Activated CD4-positive, alpha-beta T cell treated with anti-CD3 and anti-CD28 coated beads, Interleukin-2, amount 10 ng/mL, durations not matched to agents 24 days and 14 days (primary cell): ENCODE measurements around the gene SLC13A2. TPM values are rescaled to one million over a fixed set of nuclear protein-coding genes. Genes with fewer than 3 reads are reported as not detected.
A peak's percentile ranks its signal among the peaks of the same experiment; 100 is the strongest.
"Not testable (repeated sequence)": the region's sequence is repeated elsewhere in the genome, so short reads cannot be mapped to it uniquely, and the experiment has no call there.

ENCODE experiments used
- DNase-seq: peaks from one replicate; pipeline ENCODE4 v3.0.0; 2022
- H3K27ac Mint-ChIP-seq: one replicate; pipeline ENCODE4 v1.8.0; 2022; ENCODE audit warnings: mild to moderate bottlenecking, mixed read lengths
- H3K27me3 Mint-ChIP-seq: one replicate; pipeline ENCODE4 v1.8.0; 2022; ENCODE audit warnings: mixed read lengths
- H3K36me3 Mint-ChIP-seq: one replicate; pipeline ENCODE4 v1.8.0; 2022; ENCODE audit warnings: low read depth, mild to moderate bottlenecking, mixed read lengths
- H3K4me1 Mint-ChIP-seq: one replicate; pipeline ENCODE4 v1.8.0; 2021; ENCODE audit warnings: mixed read lengths
- H3K4me3 Mint-ChIP-seq: one replicate; pipeline ENCODE4 v1.8.0; 2022; ENCODE audit warnings: mild to moderate bottlenecking, moderate library complexity, mixed read lengths
- H3K9me3 Mint-ChIP-seq: one replicate; pipeline ENCODE4 v1.8.0; 2021; ENCODE audit warnings: mixed read lengths
- intact Hi-C: fragments of 100-400 bp; cut with micrococcal nuclease; formaldehyde crosslinking; loops from one replicate; pipeline ENCODE4 v1.15.1; 2023
- total RNA-seq: library from RNA; stranded (reverse); gene quantifications from 2 replicates; pipeline ENCODE4 v1.2.3, GENCODE V29; 2022

Gene SLC13A2
- total RNA-seq, 1 donor from 2014 or later = not detected

GRCh38 chr17:28466001-28466400, 7.4 kb upstream of the SLC13A2 start:
- intact Hi-C loops = no loop called here
- H3K27ac Mint-ChIP-seq = no peak overlapping the region
- H3K27me3 Mint-ChIP-seq = peaks cover 18% of the 10 kb centered on the region
- H3K4me1 Mint-ChIP-seq = peaks cover 20% of the 10 kb centered on the region
- H3K4me3 Mint-ChIP-seq = no peak overlapping the region
- DNase-seq = no peak
- H3K9me3 Mint-ChIP-seq = no peaks in the 10 kb centered on the region
- H3K36me3 Mint-ChIP-seq = no peaks in the 10 kb centered on the region

- H3K4me1 Mint-ChIP-seq = peaks cover 20% of the 10 kb centered on the region
- DNase-seq = no peak
- peaks cover 18% of the 10 kb centered on the region for H3K27me3 Mint-ChIP-seq
- H3K36me3 Mint-ChIP-seq = no peaks in the 10 kb centered on the region
- no peak overlapping the region for H3K27ac Mint-ChIP-seq
- H3K9me3 Mint-ChIP-seq = no peaks in the 10 kb centered on the region
- intact Hi-C loops = no loop called here
- H3K4me3 Mint-ChIP-seq = no peak overlapping the region
Measured at GRCh38 chr17:28466521-28467048, 6.9 kb upstream of the SLC13A2 start.

GRCh38 chr17:28467456-28468025, 5.9 kb upstream of the SLC13A2 start:
- H3K4me1 Mint-ChIP-seq = peaks cover 20% of the 10 kb centered on the region
- no peak overlapping the region for H3K27ac Mint-ChIP-seq
- peaks cover 18% of the 10 kb centered on the region for H3K27me3 Mint-ChIP-seq

GRCh38 chr17:28468033-28468735, 5.3 kb upstream of the SLC13A2 start:
- DNase-seq, H3K9me3 Mint-ChIP-seq, intact Hi-C loops, H3K36me3 Mint-ChIP-seq, H3K4me3 Mint-ChIP-seq: not testable (repeated sequence)
- Mint-ChIP-seq H3K4me1 (peaks cover 20% of the 10 kb centered on the region), H3K27ac (peak overlapping the region; percentile 51), H3K27me3 (peaks cover 15% of the 10 kb centered on the region)

More at GRCh38 chr17:28467456-28468025, 5.9 kb upstream of the SLC13A2 start:
- intact Hi-C loops = no loop called here
- DNase-seq = no peak
- H3K36me3 Mint-ChIP-seq = no peaks in the 10 kb centered on the region
- no peak overlapping the region for H3K4me3 Mint-ChIP-seq
- H3K9me3 Mint-ChIP-seq = no peaks in the 10 kb centered on the region

GRCh38 chr17:28468781-28469180, 4.7 kb upstream of the SLC13A2 start:
- peak overlapping the region; percentile 51 for H3K27ac Mint-ChIP-seq
- H3K9me3 Mint-ChIP-seq = no peaks in the 10 kb centered on the region
- no peaks in the 10 kb centered on the region for H3K36me3 Mint-ChIP-seq
- peaks cover 20% of the 10 kb centered on the region for H3K4me1 Mint-ChIP-seq
- intact Hi-C loops = no loop called here
- peaks cover 14% of the 10 kb centered on the region for H3K27me3 Mint-ChIP-seq
- H3K4me3 Mint-ChIP-seq = no peak overlapping the region
- DNase-seq = no peak

- intact Hi-C loops = no loop called here
- H3K27me3 Mint-ChIP-seq = peaks cover 12% of the 10 kb centered on the region
- no peak for DNase-seq
- H3K4me1 Mint-ChIP-seq = peaks cover 21% of the 10 kb centered on the region
- H3K4me3 Mint-ChIP-seq = no peak overlapping the region
- H3K27ac Mint-ChIP-seq = no peak overlapping the region
- no peaks in the 10 kb centered on the region for H3K9me3 Mint-ChIP-seq
- no peaks in the 10 kb centered on the region for H3K36me3 Mint-ChIP-seq
Measured at GRCh38 chr17:28469376-28469775, 4.1 kb upstream of the SLC13A2 start.

GRCh38 chr17:28470266-28470913, 3.1 kb upstream of the SLC13A2 start:
- no peaks in the 10 kb centered on the region for H3K36me3 Mint-ChIP-seq
- H3K4me1 Mint-ChIP-seq = peaks cover 24% of the 10 kb centered on the region
- DNase-seq = no peak
- intact Hi-C loops = no loop called here
- H3K9me3 Mint-ChIP-seq = no peaks in the 10 kb centered on the region
- H3K27ac Mint-ChIP-seq = no peak overlapping the region
- H3K27me3 Mint-ChIP-seq = peaks cover 12% of the 10 kb centered on the region
- no peak overlapping the region for H3K4me3 Mint-ChIP-seq

GRCh38 chr17:28470914-28471366, 2.5 kb upstream of the SLC13A2 start:
- H3K4me3 Mint-ChIP-seq = no peak overlapping the region
- no peaks in the 10 kb centered on the region for H3K36me3 Mint-ChIP-seq
- H3K27me3 Mint-ChIP-seq = peaks cover 9% of the 10 kb centered on the region
- intact Hi-C loops = no loop called here
- H3K9me3 Mint-ChIP-seq = no peaks in the 10 kb centered on the region
- no peak for DNase-seq
- peaks cover 28% of the 10 kb centered on the region for H3K4me1 Mint-ChIP-seq
- H3K27ac Mint-ChIP-seq = no peak overlapping the region

- intact Hi-C loops = no loop called here
- Mint-ChIP-seq H3K9me3 (no peaks in the 10 kb centered on the region), H3K27ac (no peak overlapping the region), H3K36me3 (no peaks in the 10 kb centered on the region), H3K27me3 (peaks cover 4% of the 10 kb centered on the region), H3K4me1 (peaks cover 32% of the 10 kb centered on the region), H3K4me3 (no peak overlapping the region)
- no peak for DNase-seq
Measured at GRCh38 chr17:28471531-28472342, 1.7 kb upstream of the SLC13A2 start.

GRCh38 chr17:28472871-28473497, 460 bp upstream of the SLC13A2 start:
- Mint-ChIP-seq H3K4me3 (no peak overlapping the region), H3K36me3 (no peaks in the 10 kb centered on the region), H3K9me3 (no peaks in the 10 kb centered on the region), H3K4me1 (peaks cover 23% of the 10 kb centered on the region), H3K27ac (no peak overlapping the region), H3K27me3 (no peaks in the 10 kb centered on the region)
- DNase-seq = no peak
- intact Hi-C loops = no loop called here

GRCh38 chr17:28474111-28474531, 677 bp downstream of the SLC13A2 start:
- intact Hi-C loops = no loop called here
- Mint-ChIP-seq H3K27me3 (no peaks in the 10 kb centered on the region), H3K27ac (no peak overlapping the region), H3K36me3 (no peaks in the 10 kb centered on the region), H3K4me3 (no peak overlapping the region), H3K4me1 (peaks cover 16% of the 10 kb centered on the region), H3K9me3 (no peaks in the 10 kb centered on the region)
- no peak for DNase-seq

- Mint-ChIP-seq H3K36me3 (no peaks in the 10 kb centered on the region), H3K27me3 (no peaks in the 10 kb centered on the region), H3K4me1 (peaks cover 12% of the 10 kb centered on the region), H3K27ac (peak overlapping the region; percentile 2), H3K4me3 (peak overlapping the region; percentile 1), H3K9me3 (no peaks in the 10 kb centered on the region)
- DNase-seq = peak; percentile 62
- intact Hi-C loops = no loop called here
Measured at GRCh38 chr17:28475151-28475900, 1.9 kb downstream of the SLC13A2 start.
